Measurements from ENCODE around the gene DCHS1.

Gene DCHS1

DNA sequence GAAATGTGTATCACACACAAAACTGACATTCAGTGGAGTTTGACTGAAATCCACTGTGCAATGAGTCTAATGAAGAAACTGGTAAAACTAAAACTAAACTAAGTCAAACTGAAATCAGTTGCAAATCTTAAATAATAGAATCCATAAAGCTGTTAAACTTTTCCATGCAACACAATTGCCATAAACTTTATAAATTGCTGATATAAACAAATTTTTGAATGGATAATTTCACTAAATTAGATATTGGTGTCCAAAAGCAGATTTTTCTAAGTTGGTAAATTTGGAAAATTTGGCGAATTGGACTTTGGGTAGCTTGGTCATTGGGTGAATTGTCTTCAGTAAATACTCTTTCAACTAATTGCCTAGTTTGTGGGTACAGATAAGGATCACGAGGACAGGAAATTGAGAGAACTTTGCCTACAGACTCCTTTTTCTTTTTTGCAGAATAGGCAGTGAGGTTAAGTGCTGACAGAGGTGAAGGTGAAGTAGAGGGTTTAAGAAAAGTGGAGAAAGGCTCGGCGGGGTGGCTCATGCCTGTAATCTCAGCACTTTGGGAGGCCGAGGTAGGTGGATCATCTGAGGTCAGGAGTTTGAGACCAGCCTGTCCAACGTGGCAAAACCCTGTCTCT is 14.7 kb upstream of the DCHS1 start:
- no peak for DNase-seq

GRCh38 chr11:6667733-6668374 is 12.2 kb upstream of the DCHS1 start:
- DNase-seq = no peak

GRCh38 chr11:6666302-6667183 is 10.9 kb upstream of the DCHS1 start:
- no peak for DNase-seq

DNA sequence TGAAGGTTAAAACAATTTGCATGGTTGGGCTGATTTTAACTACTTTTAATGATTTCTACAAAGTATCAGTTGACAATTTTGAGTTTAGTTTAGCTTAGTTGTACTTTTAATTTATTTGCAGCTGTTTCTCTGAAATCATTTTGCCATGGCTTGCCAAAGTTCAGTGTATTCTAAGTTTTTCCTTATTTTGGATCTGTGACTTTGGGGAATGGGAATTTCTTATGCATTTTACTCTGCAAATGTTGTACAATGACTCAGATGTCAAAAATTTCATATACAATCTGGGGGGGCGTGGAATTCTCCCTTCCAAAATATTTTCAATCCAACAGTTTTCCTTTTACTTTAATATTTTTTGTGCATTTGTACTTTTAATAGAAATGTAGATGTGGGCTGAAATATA is 8.9 kb upstream of the DCHS1 start:
- DNase-seq = no peak

DNA sequence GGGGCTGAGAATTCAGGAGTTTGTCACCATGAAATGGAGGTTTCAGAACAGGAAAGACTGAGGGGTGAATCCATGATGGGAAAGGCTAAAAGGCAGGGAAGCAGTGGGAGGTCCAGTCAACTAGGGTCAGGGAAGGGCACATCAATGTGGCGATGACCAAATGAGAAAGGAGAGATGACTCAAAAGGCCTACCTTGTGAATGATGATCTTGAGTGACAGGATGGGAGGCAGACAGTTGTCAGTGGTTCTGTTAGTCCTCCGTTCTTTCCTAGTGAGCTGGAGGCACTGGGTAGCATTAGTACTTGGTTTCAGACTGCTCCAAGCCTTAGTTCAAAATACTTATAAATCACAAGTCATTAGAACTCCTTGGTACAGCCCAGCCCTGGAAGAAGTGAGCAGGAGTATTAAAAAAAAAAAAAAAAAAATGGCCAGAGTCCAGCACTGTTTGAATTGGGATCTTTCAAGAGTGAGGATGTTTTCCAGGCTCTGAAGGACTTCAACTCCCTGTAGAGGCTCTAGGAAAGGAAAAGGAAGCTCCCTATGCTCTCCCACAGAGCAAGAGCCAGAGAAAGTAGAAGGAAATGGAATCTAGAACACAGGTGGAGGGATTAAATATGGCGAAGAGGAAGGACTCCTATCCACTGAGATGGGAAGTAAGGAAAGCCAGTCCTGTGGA is 8.3 kb upstream of the DCHS1 start:
- DNase-seq = no peak

DNA sequence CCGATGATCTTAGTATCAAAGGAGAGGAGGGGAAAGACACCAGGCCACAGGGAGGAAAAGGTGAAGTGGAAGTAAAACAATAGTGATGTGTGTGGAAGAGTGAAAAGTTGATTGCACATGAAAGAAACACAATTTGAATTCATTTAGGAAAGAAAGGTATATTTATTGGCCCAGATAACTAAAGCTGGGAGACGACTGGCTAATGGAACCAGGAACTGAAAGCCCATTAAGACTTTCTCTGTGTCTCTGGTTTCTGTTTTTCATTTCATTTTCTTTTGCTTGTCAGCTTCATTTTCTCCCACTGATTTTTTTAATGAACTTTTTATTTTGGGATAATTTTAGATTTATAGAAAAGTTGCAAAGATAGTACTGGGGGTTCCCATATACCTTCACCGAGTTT is 5.1 kb upstream of the DCHS1 start:
- no peak for DNase-seq

GRCh38 chr11:6658647-6659046 is 3.0 kb upstream of the DCHS1 start:
- DNase-seq = no peak

DNA sequence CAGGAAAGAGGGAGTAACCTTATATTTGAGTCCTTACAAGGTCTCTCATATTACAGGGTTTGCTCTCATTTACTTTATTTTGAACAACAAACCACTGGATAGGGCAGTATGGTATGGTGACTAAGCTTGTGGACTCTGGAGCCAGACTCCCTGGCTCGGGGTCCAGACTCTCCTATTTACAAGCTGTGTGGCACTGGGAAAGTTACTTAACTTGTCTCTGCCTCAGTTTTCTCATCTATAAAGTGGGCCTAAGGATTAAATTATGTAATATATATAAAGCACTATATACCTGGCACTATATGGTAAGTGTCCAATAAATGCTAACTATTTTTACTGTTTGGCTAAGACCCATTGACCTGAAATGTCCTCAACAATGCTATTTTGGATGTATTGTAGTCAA is 1.7 kb upstream of the DCHS1 start:
- DNase-seq = no peak

DNA sequence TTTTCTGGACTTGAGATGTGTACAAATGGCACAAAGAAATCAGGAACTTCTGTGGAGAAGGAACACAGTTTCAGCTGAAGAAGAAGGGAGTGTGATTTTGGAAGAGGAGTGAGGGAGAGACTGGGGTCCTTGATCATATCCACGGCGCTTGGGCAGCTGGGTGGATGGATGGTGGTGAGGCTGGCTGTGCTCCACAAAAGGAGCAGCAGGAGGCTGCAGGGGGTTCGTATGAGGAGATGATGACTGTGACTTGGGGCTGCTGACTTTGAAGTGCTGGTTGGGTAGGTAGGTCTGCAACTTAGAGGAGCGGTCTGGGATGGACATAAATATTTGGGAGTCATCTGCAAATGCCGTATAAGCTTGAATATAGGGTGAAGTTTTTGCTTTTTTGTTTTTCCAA is 1.3 kb upstream of the DCHS1 start:
- no peak for DNase-seq

- DNase-seq = no peak
Measured at GRCh38 chr11:6656584-6656915, 941 bp upstream of the DCHS1 start.

- peak; percentile 69 for DNase-seq
Measured at GRCh38 chr11:6655020-6655789, 404 bp downstream of the DCHS1 start.

GRCh38 chr11:6654281-6655019 is 1.2 kb downstream of the DCHS1 start:
- DNase-seq = no peak

DNA sequence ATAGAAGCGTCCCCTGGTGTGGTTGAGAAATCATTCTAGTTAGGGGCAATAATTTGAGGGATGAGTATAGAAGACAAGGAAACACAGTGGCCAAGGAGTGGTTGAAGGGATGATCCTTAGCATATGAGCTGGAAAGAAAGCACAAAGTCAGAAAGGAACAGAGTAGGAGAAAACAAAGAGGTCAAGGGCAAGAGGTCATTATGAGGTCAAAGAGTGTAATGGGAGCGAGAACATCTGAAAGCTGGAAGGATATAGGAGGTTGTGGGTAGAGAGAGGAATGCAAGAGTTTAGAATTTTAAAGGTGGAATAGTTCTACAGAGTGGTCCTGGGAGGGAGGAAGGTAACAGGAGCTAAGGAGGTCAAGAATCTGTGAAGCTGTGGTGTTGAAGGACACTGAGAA is 2.0 kb downstream of the DCHS1 start:
- no peak for DNase-seq

DNA sequence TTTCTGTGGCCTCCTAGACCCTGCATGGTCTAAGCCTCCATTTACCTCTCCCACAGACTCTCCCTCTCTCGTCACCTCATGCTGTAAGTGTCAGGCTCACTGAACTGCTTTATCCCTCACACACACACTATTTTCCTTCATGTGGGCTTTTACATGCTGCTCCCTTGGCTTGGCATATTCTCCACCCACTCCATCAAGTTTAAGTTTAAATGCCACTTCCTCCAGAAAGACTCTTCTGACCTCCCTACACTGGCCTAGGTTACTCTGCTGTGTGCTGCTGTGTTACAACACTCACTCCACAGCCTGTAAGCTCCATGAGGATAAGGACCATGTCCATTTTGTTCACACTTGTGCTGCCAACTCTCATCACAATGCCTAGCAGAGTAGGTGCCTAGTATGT is 2.5 kb downstream of the DCHS1 start:
- DNase-seq = no peak

- DNase-seq = no peak
Measured at GRCh38 chr11:6652182-6652581, 3.4 kb downstream of the DCHS1 start.

DNA sequence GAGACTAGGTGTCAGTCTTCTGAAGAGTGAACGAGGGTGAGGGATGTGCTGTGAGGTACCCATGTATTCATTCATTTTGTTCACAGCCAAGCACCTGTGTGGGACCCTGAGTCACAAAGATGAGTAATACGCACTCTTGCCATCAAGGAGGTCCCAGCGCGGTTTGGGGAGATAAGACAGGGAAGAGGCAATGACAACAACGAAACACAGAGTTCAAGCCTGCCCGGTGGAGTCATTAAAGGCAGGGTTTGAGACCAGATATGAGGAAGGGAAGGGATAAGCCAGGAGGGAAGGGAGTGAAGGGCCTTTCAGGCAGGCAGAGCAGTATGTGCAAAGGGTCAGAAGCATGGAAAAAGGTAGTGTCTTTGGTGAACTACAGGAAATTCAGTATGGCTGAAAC is 4.6 kb downstream of the DCHS1 start:
- no peak for DNase-seq

- no peak for DNase-seq
Measured at GRCh38 chr11:6650104-6650503, 5.5 kb downstream of the DCHS1 start.

DNA sequence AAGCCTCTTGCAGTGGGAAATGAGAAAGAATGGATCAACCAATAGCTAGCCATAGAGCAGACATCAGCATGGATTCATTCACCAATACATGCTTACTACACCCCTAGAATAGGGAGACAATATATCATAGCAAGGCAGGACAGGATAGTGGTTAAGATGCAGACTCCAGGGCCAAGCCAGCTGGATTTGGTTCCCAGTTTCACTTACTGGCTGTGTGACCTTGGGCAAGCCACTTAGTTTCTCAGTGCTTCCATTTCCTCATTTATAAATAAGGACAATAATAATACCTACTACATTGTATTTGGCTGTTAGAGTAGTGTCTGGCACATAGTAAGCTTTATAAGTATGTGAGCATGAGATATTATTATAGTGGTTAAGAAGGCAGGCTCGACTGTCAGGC is 7.1 kb downstream of the DCHS1 start:
- no peak for DNase-seq

- DNase-seq = no peak
Measured at GRCh38 chr11:6647836-6648235, 7.8 kb downstream of the DCHS1 start.

- DNase-seq = peak; percentile 82
Measured at GRCh38 chr11:6646918-6647679, 8.5 kb downstream of the DCHS1 start.

DNA sequence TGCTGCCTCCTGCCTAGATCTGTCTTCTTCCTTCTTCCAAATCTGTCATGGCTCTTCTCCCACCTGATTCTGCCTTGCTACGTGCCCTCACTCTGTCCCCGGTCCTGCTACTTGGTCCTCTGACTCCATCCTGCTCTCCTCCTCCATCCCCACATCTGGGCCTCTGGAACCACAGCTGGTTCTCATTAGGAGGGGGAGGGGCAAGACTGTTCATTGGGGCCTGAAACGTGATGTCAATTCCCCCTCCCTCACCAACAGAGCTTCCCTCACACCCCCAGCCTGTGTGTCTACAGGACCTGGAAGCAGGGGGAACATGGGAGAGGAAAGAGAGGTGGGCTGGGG is 9.1 kb downstream of the DCHS1 start:
- peak; percentile 95 for DNase-seq

Data from right hindlimb (tissue), 1 donor.